HCT116 (cell line): ENCODE results near the gene GRAMD2A. TPM values are rescaled to one million over a fixed set of nuclear protein-coding genes. Genes with fewer than 3 reads are reported as not detected.

Experiments used
- ATAC-seq: fragments of 200-7000 bp; cut with Tn5 transposase; 2 replicates; pipeline ENCODE4 v1.9.1; 2020; ENCODE audit warnings: mild to moderate bottlenecking, moderate library complexity
- BruUV-seq: library from RNA; stranded (reverse); fragments of 400-500 nt; replicated peaks from 2 replicates; lab custom pipeline; 2021; lab: Mats Ljungman, UMichigan
- CTCF ChIA-PET: fragments of 300-600 bp; sonication (Branson Sonifier 250); formaldehyde crosslinking; loops from one replicate; lab custom pipeline; 2021; ENCODE audit warnings: antibody characterized with exemption; lab: Charles Lee
- POLR2A ChIA-PET: fragments of 300-600, 350-600 bp; sonication (Branson Sonifier 250); formaldehyde crosslinking; loops from one replicate; lab custom pipeline; 2021; ENCODE audit warnings: antibody characterized with exemption; lab: Charles Lee
- RAD21 ChIA-PET, 2 experiments: fragments of 300-600 bp; sonication (Branson Sonifier 250); formaldehyde crosslinking; loops; one replicate each; lab custom pipeline; 2023; ENCODE audit warnings: low total read pairs in 2 of 2; ENCODE audit not compliant: uncharacterized antibody in 2 of 2, unreplicated experiment in 2 of 2, low non-redundant PET in 1 of 2; lab: Charles Lee
- DNase-seq: peaks from one replicate; pipeline ENCODE4 v3.0.0-alpha.2; 2010; ENCODE audit warnings: low read depth, low spot score
- H2AFZ ChIP-seq: fragments of 200-600 bp; shearing (Covaris generic), sonication (generic); 2 replicates; pipeline ENCODE4 v1.6.1; 2017; ENCODE audit warnings: low read depth, mixed run types, mixed read lengths, antibody characterized with exemption, low read length; ENCODE audit not compliant: poor library complexity, severe bottlenecking
- H3K27ac ChIP-seq: 2 replicates; pipeline ENCODE4 v1.5.1; 2012; ENCODE audit warnings: low read depth, low read length
- H3K27me3 ChIP-seq: fragments of 200-600 bp; sonication (generic); 2 replicates; pipeline ENCODE4 v1.6.1; 2016; ENCODE audit warnings: mixed run types, low read length, mixed read lengths; ENCODE audit not compliant: insufficient read depth
- H3K36me3 ChIP-seq, 2 experiments: fragments of 200-500 bp in 1 of 2; fragments of 200-600 bp in 1 of 2; sonication (Bioruptor generic) in 1 of 2; sonication (generic) in 1 of 2; 2 replicates each; pipeline versions ENCODE4 v1.5.1 to v1.6.1; 2014 to 2016; ENCODE audit warnings: low read length in 2 of 2, inconsistent platforms in 1 of 2, mixed read lengths in 1 of 2, mixed run types in 1 of 2; ENCODE audit not compliant: insufficient read depth in 2 of 2, control insufficient read depth in 1 of 2
- H3K4me1 ChIP-seq, 2 experiments: fragments of 200-600 bp in 1 of 2; sonication (generic) in 1 of 2; 2 replicates each; pipeline versions ENCODE4 v1.5.1 to v1.6.1; 2012 to 2017; ENCODE audit warnings: low read length in 2 of 2, inconsistent platforms in 1 of 2, mild to moderate bottlenecking in 1 of 2, mixed read lengths in 1 of 2, mixed run types in 1 of 2, moderate library complexity in 1 of 2; ENCODE audit not compliant: insufficient read depth in 2 of 2, control insufficient read depth in 1 of 2
- H3K4me2 ChIP-seq: fragments of 200-600 bp; sonication (generic); 2 replicates; pipeline ENCODE4 v1.6.1; 2017; ENCODE audit warnings: mixed run types, low read length, mixed read lengths
- H3K4me3 ChIP-seq, 2 experiments: fragments of 200-600 bp in 1 of 2; sonication (generic) in 1 of 2; replicated peaks in 1 of 2; 2 replicates each; pipeline ENCODE4 v1.5.1; 2011 to 2016; ENCODE audit warnings: low read length in 2 of 2, control low read depth in 1 of 2, low read depth in 1 of 2, mild to moderate bottlenecking in 1 of 2, mixed read lengths in 1 of 2, mixed run types in 1 of 2
- H3K79me2 ChIP-seq: fragments of 200-600 bp; sonication (generic); 2 replicates; pipeline ENCODE4 v1.6.1; 2017; ENCODE audit warnings: mild to moderate bottlenecking, mixed run types, low read length, moderate library complexity, mixed read lengths; ENCODE audit not compliant: insufficient read depth
- H3K9ac ChIP-seq: fragments of 200-600 bp; sonication (generic); 2 replicates; pipeline ENCODE4 v1.6.1; 2016; ENCODE audit warnings: low read length, mixed read lengths
- H3K9me2 ChIP-seq: fragments of 200-600 bp; sonication (generic), shearing (Covaris generic); 2 replicates; pipeline ENCODE4 v1.6.1; 2017; ENCODE audit warnings: mixed run types, mild to moderate bottlenecking, moderate library complexity; ENCODE audit not compliant: insufficient read depth
- H3K9me3 ChIP-seq, 2 experiments: fragments of 200-500 bp in 1 of 2; fragments of 200-600 bp in 1 of 2; sonication (Bioruptor generic) in 1 of 2; sonication (generic) in 1 of 2; 2 replicates each; pipeline ENCODE4 v1.6.1; 2014 to 2017; ENCODE audit warnings: low read length in 2 of 2, mixed read lengths in 2 of 2, inconsistent platforms in 1 of 2, low read depth in 1 of 2, mild to moderate bottlenecking in 1 of 2, mixed run types in 1 of 2, moderate library complexity in 1 of 2; ENCODE audit not compliant: control insufficient read depth in 1 of 2, insufficient read depth in 1 of 2
- H4K20me1 ChIP-seq: fragments of 200-600 bp; sonication (generic), shearing (Covaris generic); 2 replicates; pipeline ENCODE4 v1.6.1; 2017; ENCODE audit warnings: mixed run types, mild to moderate bottlenecking, moderate library complexity; ENCODE audit not compliant: insufficient read depth
- CEBPB ChIP-seq: IDR thresholded peaks from 2 replicates; pipeline ENCODE4 v1.6.1; 2012; ENCODE audit warnings: low read depth
- EGR1 ChIP-seq: IDR thresholded peaks from 2 replicates; pipeline ENCODE4 v1.6.1; 2012; ENCODE audit warnings: low read depth
- ELF1 ChIP-seq: IDR thresholded peaks from 2 replicates; pipeline ENCODE4 v1.6.1; 2012; ENCODE audit warnings: low read depth, borderline replicate concordance
- EZH2 ChIP-seq: fragments of 200-600 bp; sonication (generic); IDR thresholded peaks from 2 replicates; pipeline ENCODE4 v1.6.1; 2017; ENCODE audit warnings: antibody characterized with exemption, mixed run types
- FOSL1 ChIP-seq: IDR thresholded peaks from 2 replicates; pipeline ENCODE4 v1.6.1; 2012; ENCODE audit warnings: low read depth
- JUND ChIP-seq: IDR thresholded peaks from 2 replicates; pipeline ENCODE4 v1.6.1; 2012
- POLR2AphosphoS5 ChIP-seq: IDR thresholded peaks from 2 replicates; pipeline ENCODE4 v1.6.1; 2011; ENCODE audit warnings: mild to moderate bottlenecking, low read depth, low read length, moderate library complexity
- RAD21 ChIP-seq: IDR thresholded peaks from 2 replicates; pipeline ENCODE4 v1.6.1; 2012; ENCODE audit warnings: low read depth, mild to moderate bottlenecking
- SIN3A ChIP-seq: IDR thresholded peaks from 2 replicates; pipeline ENCODE4 v1.6.1; 2012; ENCODE audit warnings: low read depth
- SP1 ChIP-seq: IDR thresholded peaks from 2 replicates; pipeline ENCODE4 v1.6.1; 2012; ENCODE audit warnings: low read depth
- SRF ChIP-seq: IDR thresholded peaks from 2 replicates; pipeline ENCODE4 v1.6.1; 2012; ENCODE audit warnings: low read depth
- TCF7L2 ChIP-seq: IDR thresholded peaks from 2 replicates; pipeline ENCODE4 v1.7.0; 2011; ENCODE audit warnings: borderline replicate concordance, inconsistent platforms; ENCODE audit not compliant: insufficient read depth, insufficient read length; ENCODE audit errors: extremely low read depth
- ZFX ChIP-seq: fragments of 450-650 bp; IDR thresholded peaks from 2 replicates; pipeline ENCODE4 v1.6.1; 2017
- ZNF274 ChIP-seq: fragments of 200-500 bp; sonication (Bioruptor generic); IDR thresholded peaks from 2 replicates; pipeline ENCODE4 v1.6.1; 2014; ENCODE audit warnings: mild to moderate bottlenecking, low read depth, low read length, inconsistent platforms
- intact Hi-C: fragments of 100-400 bp; cut with micrococcal nuclease; formaldehyde crosslinking; loops from 2 replicates; pipeline ENCODE4 v1.10.0; 2022
- total RNA-seq: library from RNA; stranded (reverse); gene quantifications from one replicate; pipeline ENCODE4 v1.2.1, GENCODE V29; 2021; ENCODE audit not compliant: unreplicated experiment
- TF ChIP-seq, protein P1 (sequence below): IDR thresholded peaks from 2 replicates; pipeline ENCODE4 v1.6.1; 2012
- TF ChIP-seq, protein P2 (sequence below), 3 experiments: fragments of 200-600 bp in 1 of 3; sonication (generic) in 1 of 3; IDR thresholded peaks in 2 of 3; conservative IDR thresholded peaks in 1 of 3; 2 replicates each; pipeline ENCODE4 v1.5.1; 2012 to 2017; ENCODE audit warnings: low read depth in 2 of 3, low read length in 2 of 3, antibody characterized with exemption in 1 of 3, borderline replicate concordance in 1 of 3, control low read depth in 1 of 3, mild to moderate bottlenecking in 1 of 3, mixed read lengths in 1 of 3, mixed run types in 1 of 3, moderate library complexity in 1 of 3; ENCODE audit not compliant: insufficient read depth in 1 of 3

GRAMD2A gene
- total RNA-seq, 1 experiment from 2014 or later, result 8.0 TPM

DNA sequence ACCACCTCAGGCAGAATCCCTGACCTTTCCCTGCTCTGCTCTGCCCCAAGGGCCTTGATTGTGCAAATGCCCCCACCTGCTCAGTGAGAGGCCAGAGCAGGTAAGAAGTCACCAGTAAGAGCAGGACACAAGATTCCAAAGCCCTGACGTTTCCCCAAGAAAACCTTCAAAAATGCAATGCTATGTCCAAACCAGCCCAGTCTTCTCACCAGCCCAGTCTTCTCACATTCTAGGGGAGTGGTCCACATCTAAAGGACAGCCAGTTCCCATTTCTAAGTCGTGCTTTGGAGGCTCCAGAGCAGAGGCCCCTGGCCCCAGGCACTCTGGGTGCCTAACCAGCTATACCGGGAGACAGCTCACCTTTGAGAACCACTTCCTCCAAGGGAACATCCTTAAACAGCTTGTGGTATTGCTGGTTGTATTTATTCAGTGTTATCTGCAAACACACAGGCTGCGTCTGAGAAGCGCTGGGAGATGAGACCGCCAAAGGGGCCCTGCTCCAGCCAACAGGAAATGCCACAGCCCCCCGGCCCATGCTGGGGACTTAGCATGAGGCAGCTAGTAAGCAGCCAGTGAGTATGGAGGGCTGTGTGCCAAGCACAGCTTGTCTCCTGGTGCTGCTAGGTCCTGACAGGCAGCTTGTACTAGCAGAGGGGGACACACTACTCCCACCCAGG is 29.3 kb downstream of the GRAMD2A start:
- POLR2A ChIA-PET, result no interaction called here
- no peak for TF ChIP-seq POLR2AphosphoS5
- no peak for TF ChIP-seq SP1
- no peak for TF ChIP-seq EGR1
- no peak for TF ChIP-seq SIN3A

DNA sequence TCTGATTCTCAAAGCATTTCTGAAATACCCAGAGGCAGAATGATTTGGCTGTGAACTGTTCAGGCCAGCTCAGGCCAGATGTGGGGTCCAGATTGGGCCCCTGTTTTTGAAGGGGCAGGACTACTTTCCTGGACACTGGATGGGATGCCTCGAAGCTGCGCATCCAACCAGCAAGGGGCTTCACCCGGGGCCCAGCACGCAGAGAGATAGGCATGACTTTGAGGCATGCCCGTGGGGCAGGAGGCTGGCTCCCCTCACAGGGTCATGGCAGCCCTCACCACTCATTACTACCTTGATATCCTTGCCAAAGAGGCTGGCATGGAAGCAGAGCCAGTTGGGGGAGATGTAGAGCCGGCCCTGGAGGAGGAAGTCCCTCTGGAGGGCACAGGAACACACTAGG is 30.1 kb downstream of the GRAMD2A start:
- intact Hi-C loops, result no loop called here
- ChIA-PET CTCF (interaction anchor here (1.6 kb wide), 1 partner anchor 11 kb away, joined by 6 read pairs; no protein-coding TSS in a partner anchor), RAD21 (no interaction called here)
- TF ChIP-seq ZNF274 (no peak), EZH2 (no peak), SIN3A (no peak), FOSL1 (no peak), TCF7L2 (no peak), CEBPB (no peak), SRF (no peak), RAD21 (no peak), ZFX (no peak), ELF1 (no peak), JUND (no peak), EGR1 (no peak)
- TF ChIP-seq, protein P1, sequence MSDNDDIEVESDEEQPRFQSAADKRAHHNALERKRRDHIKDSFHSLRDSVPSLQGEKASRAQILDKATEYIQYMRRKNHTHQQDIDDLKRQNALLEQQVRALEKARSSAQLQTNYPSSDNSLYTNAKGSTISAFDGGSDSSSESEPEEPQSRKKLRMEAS, result no peak
- TF ChIP-seq, protein P2, sequence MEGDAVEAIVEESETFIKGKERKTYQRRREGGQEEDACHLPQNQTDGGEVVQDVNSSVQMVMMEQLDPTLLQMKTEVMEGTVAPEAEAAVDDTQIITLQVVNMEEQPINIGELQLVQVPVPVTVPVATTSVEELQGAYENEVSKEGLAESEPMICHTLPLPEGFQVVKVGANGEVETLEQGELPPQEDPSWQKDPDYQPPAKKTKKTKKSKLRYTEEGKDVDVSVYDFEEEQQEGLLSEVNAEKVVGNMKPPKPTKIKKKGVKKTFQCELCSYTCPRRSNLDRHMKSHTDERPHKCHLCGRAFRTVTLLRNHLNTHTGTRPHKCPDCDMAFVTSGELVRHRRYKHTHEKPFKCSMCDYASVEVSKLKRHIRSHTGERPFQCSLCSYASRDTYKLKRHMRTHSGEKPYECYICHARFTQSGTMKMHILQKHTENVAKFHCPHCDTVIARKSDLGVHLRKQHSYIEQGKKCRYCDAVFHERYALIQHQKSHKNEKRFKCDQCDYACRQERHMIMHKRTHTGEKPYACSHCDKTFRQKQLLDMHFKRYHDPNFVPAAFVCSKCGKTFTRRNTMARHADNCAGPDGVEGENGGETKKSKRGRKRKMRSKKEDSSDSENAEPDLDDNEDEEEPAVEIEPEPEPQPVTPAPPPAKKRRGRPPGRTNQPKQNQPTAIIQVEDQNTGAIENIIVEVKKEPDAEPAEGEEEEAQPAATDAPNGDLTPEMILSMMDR (IDR thresholded peaks at IDR 0.05 in 2 of 3, conservative IDR thresholded peaks at IDR 0.05 in 1 of 3; ENCODE audit: borderline replicate concordance in 1 of 3, insufficient read depth in 1 of 3, low read depth in 2 of 3, low read length in 2 of 3), result no peak

More for the DNA sequence above, 29.3 kb downstream of the GRAMD2A start:
- Histone ChIP-seq H3K79me2 (no peaks in the 10 kb centered on the region), H4K20me1 (no peaks in the 10 kb centered on the region), H3K27me3 (no peaks in the 10 kb centered on the region), H3K4me3 (no peak overlapping the region), H3K27ac (no peak overlapping the region), H3K4me1 (no peaks in the 10 kb centered on the region), H3K9me2 (no peaks in the 10 kb centered on the region), H3K36me3 (no peaks in the 10 kb centered on the region), H3K9me3 (no peaks in the 10 kb centered on the region), H3K4me2 (no peak overlapping the region), H3K9ac (no peak overlapping the region), H2AFZ (no peak overlapping the region)
- no peak for ATAC-seq
- ChIA-PET RAD21 (no interaction called here), CTCF (no interaction called here)
- no TSS peak for BruUV-seq
- no peak for DNase-seq
- intact Hi-C loops, result no loop called here

More for the DNA sequence above, 30.1 kb downstream of the GRAMD2A start:
- no peaks in the 10 kb centered on the region for H3K9me3 ChIP-seq
- BruUV-seq, result no TSS peak
- H3K4me1 ChIP-seq, result no peaks in the 10 kb centered on the region
- no peaks in the 10 kb centered on the region for H4K20me1 ChIP-seq
- no peak overlapping the region for H3K4me3 ChIP-seq
- no peak overlapping the region for H3K9ac ChIP-seq
- no peaks in the 10 kb centered on the region for H3K27me3 ChIP-seq
- no peak overlapping the region for H3K27ac ChIP-seq
- no peak for ATAC-seq
- no peaks in the 10 kb centered on the region for H3K79me2 ChIP-seq
- no peak overlapping the region for H3K4me2 ChIP-seq
- POLR2A ChIA-PET, result no interaction called here
- H3K9me2 ChIP-seq, result no peaks in the 10 kb centered on the region
- H3K36me3 ChIP-seq, result no peaks in the 10 kb centered on the region
- H2AFZ ChIP-seq, result no peak overlapping the region
- DNase-seq, result no peak
